A549 (cell line): Measurements from ENCODE around the gene TCEAL6.
"Not testable (repeated sequence)": the region's sequence is repeated elsewhere in the genome, so short reads cannot be mapped to it uniquely, and the experiment has no call there.

Source experiments
- CTCF ChIP-seq: fragments of >200 bp; sonication (Bioruptor Twin); formaldehyde crosslinking; IDR thresholded peaks from 3 replicates; pipeline ENCODE4 v1.5.1; 2016
- SREBF2 ChIP-seq: fragments of 450-650 bp; IDR thresholded peaks from 2 replicates; pipeline ENCODE4 v1.6.1; 2014; ENCODE audit warnings: mild to moderate bottlenecking, moderate library complexity

GRCh38 chrX:102125436-102125835, 16.8 kb downstream of the TCEAL6 start, which contains the start of gene TCEAL2:
- not testable (repeated sequence) for TF ChIP-seq CTCF, SREBF2
